Measurements from ENCODE around the gene CBR4.

DNA sequence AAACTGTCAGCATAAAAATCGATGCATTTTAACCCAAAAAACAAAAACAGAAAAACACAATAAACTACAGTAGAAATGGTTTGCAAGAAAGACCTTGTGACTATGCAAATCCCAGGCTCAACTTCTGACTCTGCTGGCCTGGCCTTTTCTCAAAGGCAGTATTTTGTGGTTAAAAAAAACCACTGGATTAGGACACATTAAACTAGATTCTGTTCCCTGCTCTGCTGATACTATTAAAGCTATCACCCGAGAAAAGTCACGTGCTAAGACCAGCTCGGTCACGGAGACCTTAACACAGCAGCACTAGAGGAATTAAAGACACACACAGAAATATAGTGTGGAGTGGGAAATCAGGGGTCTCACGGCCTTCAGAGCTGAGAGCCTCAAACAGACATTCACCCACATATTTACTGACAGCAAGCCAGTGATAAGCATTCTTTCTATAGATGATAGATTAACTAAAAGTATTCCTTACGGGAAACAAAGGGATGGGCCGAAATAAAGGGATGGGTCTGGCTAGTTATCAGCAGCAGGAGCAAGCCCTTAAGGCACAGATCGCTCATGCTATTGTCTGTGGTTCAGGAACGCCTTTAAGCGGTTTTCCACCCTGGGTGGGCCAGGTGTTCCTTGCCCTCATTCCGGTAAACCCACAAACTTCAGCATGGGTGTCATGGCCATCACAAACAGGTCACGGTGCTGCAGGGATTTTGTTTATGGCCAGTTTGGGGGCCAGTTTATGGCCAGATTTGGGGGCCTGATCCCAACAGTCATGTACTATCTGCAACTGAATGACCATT is 16.1 kb downstream of the CBR4 start:
- TF ChIP-seq POLR2A (IDR thresholded peaks at IDR 0.05): no peak
- TF ChIP-seq, protein P1, sequence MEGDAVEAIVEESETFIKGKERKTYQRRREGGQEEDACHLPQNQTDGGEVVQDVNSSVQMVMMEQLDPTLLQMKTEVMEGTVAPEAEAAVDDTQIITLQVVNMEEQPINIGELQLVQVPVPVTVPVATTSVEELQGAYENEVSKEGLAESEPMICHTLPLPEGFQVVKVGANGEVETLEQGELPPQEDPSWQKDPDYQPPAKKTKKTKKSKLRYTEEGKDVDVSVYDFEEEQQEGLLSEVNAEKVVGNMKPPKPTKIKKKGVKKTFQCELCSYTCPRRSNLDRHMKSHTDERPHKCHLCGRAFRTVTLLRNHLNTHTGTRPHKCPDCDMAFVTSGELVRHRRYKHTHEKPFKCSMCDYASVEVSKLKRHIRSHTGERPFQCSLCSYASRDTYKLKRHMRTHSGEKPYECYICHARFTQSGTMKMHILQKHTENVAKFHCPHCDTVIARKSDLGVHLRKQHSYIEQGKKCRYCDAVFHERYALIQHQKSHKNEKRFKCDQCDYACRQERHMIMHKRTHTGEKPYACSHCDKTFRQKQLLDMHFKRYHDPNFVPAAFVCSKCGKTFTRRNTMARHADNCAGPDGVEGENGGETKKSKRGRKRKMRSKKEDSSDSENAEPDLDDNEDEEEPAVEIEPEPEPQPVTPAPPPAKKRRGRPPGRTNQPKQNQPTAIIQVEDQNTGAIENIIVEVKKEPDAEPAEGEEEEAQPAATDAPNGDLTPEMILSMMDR (IDR thresholded peaks at IDR 0.05): no peak
